Measurements from ENCODE around the gene EDN3. TPM values are rescaled to one million over a fixed set of nuclear protein-coding genes. Genes with fewer than 3 reads are reported as not detected.

Gene EDN3
- total RNA-seq (2014; rRNA removed; shearing (Covaris generic)) = not detected in 2 replicates

- Histone ChIP-seq H3K36me3 (no peaks in the 10 kb centered on the region), H3K4me1 (replicated peaks) (no peaks in the 10 kb centered on the region), H3K4me3 (no peak within 1 kb of the TSS), H3K27me3 (replicated peaks) (peaks cover 32% of the 10 kb centered on the region), H3K9me3 (replicated peaks) (no peaks in the 10 kb centered on the region), H3K27ac (no peak within 1 kb of the TSS)
- DNase-seq (ENCODE audit: low read depth in 1 of 2, low spot score in 2 of 2) = no peak
Measured at GRCh38 chr20:59300333-59301081, at the start of gene EDN3. EDN3 (plus strand) TSS chr20:59300611; CDS start chr20:59300813, 202 bp downstream.

- no peak for DNase-seq (ENCODE audit: low read depth in 1 of 2, low spot score in 2 of 2)
- peaks cover 26% of the 10 kb centered on the region for H3K27me3 ChIP-seq (replicated peaks)
- no peak overlapping the region for H3K4me3 ChIP-seq
- H3K36me3 ChIP-seq = no peaks in the 10 kb centered on the region
- no peaks in the 10 kb centered on the region; the same call in 1 of the 2 replicates for H3K9me3 ChIP-seq (replicated peaks)
- H3K27ac ChIP-seq = no peak overlapping the region
- no peaks in the 10 kb centered on the region for H3K4me1 ChIP-seq (replicated peaks)
Measured at GRCh38 chr20:59253325-59253724, 47.1 kb upstream of the EDN3 start.

- Histone ChIP-seq H3K27ac (no peak overlapping the region), H3K9me3 (replicated peaks) (no peaks in the 10 kb centered on the region; the same call in 1 of the 2 replicates), H3K4me1 (replicated peaks) (no peaks in the 10 kb centered on the region), H3K36me3 (no peaks in the 10 kb centered on the region), H3K27me3 (replicated peaks) (peaks cover 26% of the 10 kb centered on the region), H3K4me3 (no peak overlapping the region)
- DNase-seq (ENCODE audit: low read depth in 1 of 2, low spot score in 2 of 2) = no peak
Measured at GRCh38 chr20:59253779-59254319, 46.6 kb upstream of the EDN3 start.

- H3K4me3 ChIP-seq = no peak overlapping the region
Measured at GRCh38 chr20:59255256-59255655, 45.2 kb upstream of the EDN3 start.

GRCh38 chr20:59258221-59258621 lies 42.2 kb upstream of the EDN3 start:
- no peaks in the 10 kb centered on the region; the same call in 1 of the 2 replicates for H3K9me3 ChIP-seq (replicated peaks)
- peaks cover 24% of the 10 kb centered on the region; the same call in 1 of the 2 replicates for H3K27me3 ChIP-seq (replicated peaks)
- no peaks in the 10 kb centered on the region for H3K4me1 ChIP-seq (replicated peaks)
- DNase-seq (ENCODE audit: low read depth in 1 of 2, low spot score in 2 of 2) = no peak
- no peaks in the 10 kb centered on the region for H3K36me3 ChIP-seq
- H3K4me3 ChIP-seq = no peak overlapping the region
- no peak overlapping the region for H3K27ac ChIP-seq

More at GRCh38 chr20:59255256-59255655, 45.2 kb upstream of the EDN3 start:
- no peaks in the 10 kb centered on the region; the same call in 1 of the 2 replicates for H3K9me3 ChIP-seq (replicated peaks)
- no peaks in the 10 kb centered on the region for H3K36me3 ChIP-seq
- no peak overlapping the region for H3K27ac ChIP-seq
- DNase-seq (ENCODE audit: low read depth in 1 of 2, low spot score in 2 of 2) = no peak
- H3K4me1 ChIP-seq (replicated peaks) = no peaks in the 10 kb centered on the region
- peaks cover 31% of the 10 kb centered on the region for H3K27me3 ChIP-seq (replicated peaks)

- H3K27ac ChIP-seq = no peak overlapping the region
- H3K4me3 ChIP-seq = no peak overlapping the region
- no peaks in the 10 kb centered on the region for H3K4me1 ChIP-seq (replicated peaks)
- H3K36me3 ChIP-seq = no peaks in the 10 kb centered on the region
- H3K27me3 ChIP-seq (replicated peaks) = peaks cover 26% of the 10 kb centered on the region
- H3K9me3 ChIP-seq (replicated peaks) = no peaks in the 10 kb centered on the region; the same call in 1 of the 2 replicates
- no peak for DNase-seq (ENCODE audit: low read depth in 1 of 2, low spot score in 2 of 2)
Measured at GRCh38 chr20:59259946-59260345, 40.5 kb upstream of the EDN3 start.

- no peak overlapping the region for H3K27ac ChIP-seq
- peaks cover 28% of the 10 kb centered on the region for H3K27me3 ChIP-seq (replicated peaks)
- no peak overlapping the region for H3K4me3 ChIP-seq
Measured at GRCh38 chr20:59265298-59265697, 35.1 kb upstream of the EDN3 start.

GRCh38 chr20:59268870-59269269 lies 31.5 kb upstream of the EDN3 start:
- Histone ChIP-seq H3K36me3 (no peaks in the 10 kb centered on the region), H3K4me1 (replicated peaks) (no peaks in the 10 kb centered on the region), H3K27ac (no peak overlapping the region), H3K27me3 (replicated peaks) (peaks cover 41% of the 10 kb centered on the region), H3K4me3 (no peak overlapping the region), H3K9me3 (replicated peaks) (no peaks in the 10 kb centered on the region)
- no peak for DNase-seq (ENCODE audit: low read depth in 1 of 2, low spot score in 2 of 2)

More at GRCh38 chr20:59265298-59265697, 35.1 kb upstream of the EDN3 start:
- Histone ChIP-seq H3K9me3 (replicated peaks) (no peaks in the 10 kb centered on the region), H3K36me3 (no peaks in the 10 kb centered on the region), H3K4me1 (replicated peaks) (no peaks in the 10 kb centered on the region)
- no peak for DNase-seq (ENCODE audit: low read depth in 1 of 2, low spot score in 2 of 2)

GRCh38 chr20:59269411-59270025 lies 30.9 kb upstream of the EDN3 start:
- Histone ChIP-seq H3K9me3 (replicated peaks) (no peaks in the 10 kb centered on the region), H3K27me3 (replicated peaks) (peaks cover 42% of the 10 kb centered on the region), H3K4me1 (replicated peaks) (no peaks in the 10 kb centered on the region), H3K36me3 (no peaks in the 10 kb centered on the region), H3K27ac (no peak overlapping the region), H3K4me3 (no peak overlapping the region)
- DNase-seq (ENCODE audit: low read depth in 1 of 2, low spot score in 2 of 2) = no peak

GRCh38 chr20:59270380-59270779 lies 30.0 kb upstream of the EDN3 start:
- H3K4me1 ChIP-seq (replicated peaks) = no peaks in the 10 kb centered on the region
- no peaks in the 10 kb centered on the region for H3K9me3 ChIP-seq (replicated peaks)
- H3K27ac ChIP-seq = no peak overlapping the region
- H3K36me3 ChIP-seq = no peaks in the 10 kb centered on the region
- no peak overlapping the region for H3K4me3 ChIP-seq
- H3K27me3 ChIP-seq (replicated peaks) = peaks cover 46% of the 10 kb centered on the region
- no peak for DNase-seq (ENCODE audit: low read depth in 1 of 2, low spot score in 2 of 2)

- H3K4me1 ChIP-seq (replicated peaks) = no peaks in the 10 kb centered on the region
- H3K27me3 ChIP-seq (replicated peaks) = peaks cover 42% of the 10 kb centered on the region
- DNase-seq (ENCODE audit: low read depth in 1 of 2, low spot score in 2 of 2) = no peak
- H3K36me3 ChIP-seq = no peaks in the 10 kb centered on the region
- no peaks in the 10 kb centered on the region for H3K9me3 ChIP-seq (replicated peaks)
- H3K27ac ChIP-seq = no peak overlapping the region
- no peak overlapping the region for H3K4me3 ChIP-seq
Measured at GRCh38 chr20:59273739-59274357, 26.6 kb upstream of the EDN3 start.

- H3K4me3 ChIP-seq = no peak overlapping the region
- H3K36me3 ChIP-seq = no peaks in the 10 kb centered on the region
- no peaks in the 10 kb centered on the region for H3K9me3 ChIP-seq (replicated peaks)
- no peak for DNase-seq (ENCODE audit: low read depth in 1 of 2, low spot score in 2 of 2)
- no peak overlapping the region for H3K27ac ChIP-seq
- H3K4me1 ChIP-seq (replicated peaks) = no peaks in the 10 kb centered on the region
- H3K27me3 ChIP-seq (replicated peaks) = peaks cover 41% of the 10 kb centered on the region
Measured at GRCh38 chr20:59276938-59277337, 23.5 kb upstream of the EDN3 start.

GRCh38 chr20:59284470-59284869 lies 15.9 kb upstream of the EDN3 start:
- H3K4me1 ChIP-seq (replicated peaks) = no peaks in the 10 kb centered on the region
- H3K9me3 ChIP-seq (replicated peaks) = no peaks in the 10 kb centered on the region
- H3K36me3 ChIP-seq = no peaks in the 10 kb centered on the region
- H3K27ac ChIP-seq = no peak overlapping the region
- H3K4me3 ChIP-seq = no peak overlapping the region
- H3K27me3 ChIP-seq (replicated peaks) = peaks cover 14% of the 10 kb centered on the region; the same call in 1 of the 2 replicates
- DNase-seq (ENCODE audit: low read depth in 1 of 2, low spot score in 2 of 2) = no peak

- no peak for DNase-seq (ENCODE audit: low read depth in 1 of 2, low spot score in 2 of 2)
- H3K4me3 ChIP-seq = no peak overlapping the region
Measured at GRCh38 chr20:59289994-59290393, 10.4 kb upstream of the EDN3 start.

More at GRCh38 chr20:59289994-59290393, 10.4 kb upstream of the EDN3 start:
- Histone ChIP-seq H3K9me3 (replicated peaks) (no peaks in the 10 kb centered on the region), H3K27me3 (replicated peaks) (no peaks in the 10 kb centered on the region), H3K4me1 (replicated peaks) (no peaks in the 10 kb centered on the region), H3K36me3 (no peaks in the 10 kb centered on the region), H3K27ac (no peak overlapping the region)
